ENCODE measurements around the gene FAM200B.

DNA sequence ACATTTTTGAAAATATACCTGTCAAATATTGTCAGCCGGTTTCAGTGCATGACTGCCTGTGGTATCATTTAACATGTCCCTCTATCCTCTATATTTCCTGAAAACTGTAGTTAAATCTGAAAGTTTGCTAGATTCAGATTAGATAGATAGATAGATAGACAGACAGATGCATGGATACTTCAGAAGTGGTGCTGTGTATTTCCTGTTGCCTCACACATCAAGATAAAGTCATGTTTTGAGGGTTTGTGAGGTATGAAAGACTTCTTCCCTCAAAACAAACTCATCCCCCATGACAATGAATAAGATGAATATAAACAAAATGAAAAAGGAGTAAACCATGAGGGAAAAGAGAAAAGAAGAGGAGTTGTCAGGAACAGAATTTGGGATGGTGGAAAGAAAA lies 15.2 kb downstream of the FAM200B start:
- TF ChIP-seq EZH2 (IDR thresholded peaks at IDR 0.05; ENCODE audit: borderline replicate concordance, low read depth, low read length, severe bottlenecking) = no peak
- TF ChIP-seq, protein P1, sequence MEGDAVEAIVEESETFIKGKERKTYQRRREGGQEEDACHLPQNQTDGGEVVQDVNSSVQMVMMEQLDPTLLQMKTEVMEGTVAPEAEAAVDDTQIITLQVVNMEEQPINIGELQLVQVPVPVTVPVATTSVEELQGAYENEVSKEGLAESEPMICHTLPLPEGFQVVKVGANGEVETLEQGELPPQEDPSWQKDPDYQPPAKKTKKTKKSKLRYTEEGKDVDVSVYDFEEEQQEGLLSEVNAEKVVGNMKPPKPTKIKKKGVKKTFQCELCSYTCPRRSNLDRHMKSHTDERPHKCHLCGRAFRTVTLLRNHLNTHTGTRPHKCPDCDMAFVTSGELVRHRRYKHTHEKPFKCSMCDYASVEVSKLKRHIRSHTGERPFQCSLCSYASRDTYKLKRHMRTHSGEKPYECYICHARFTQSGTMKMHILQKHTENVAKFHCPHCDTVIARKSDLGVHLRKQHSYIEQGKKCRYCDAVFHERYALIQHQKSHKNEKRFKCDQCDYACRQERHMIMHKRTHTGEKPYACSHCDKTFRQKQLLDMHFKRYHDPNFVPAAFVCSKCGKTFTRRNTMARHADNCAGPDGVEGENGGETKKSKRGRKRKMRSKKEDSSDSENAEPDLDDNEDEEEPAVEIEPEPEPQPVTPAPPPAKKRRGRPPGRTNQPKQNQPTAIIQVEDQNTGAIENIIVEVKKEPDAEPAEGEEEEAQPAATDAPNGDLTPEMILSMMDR (IDR thresholded peaks at IDR 0.05; ENCODE audit: extremely low read depth in 1 of 2, insufficient read depth in 1 of 2, low read depth in 1 of 2, low read length in 2 of 2) = no peak
- TF ChIP-seq JUN (IDR thresholded peaks at IDR 0.05; ENCODE audit: borderline replicate concordance, insufficient read depth, insufficient read length, low read depth) = no peak
- no peak for TF ChIP-seq POLR2A (IDR thresholded peaks at IDR 0.05; ENCODE audit: low read depth, low read length)
